Measurements from ENCODE around the gene ISG15.

ISG15 gene

GRCh38 chr1:966704-967300, 46.5 kb upstream of the ISG15 start:
- WGBS (ENCODE audit: extremely low coverage, insufficient coverage, low lambda C conversion rate), result no CpG with 5 or more reads among the region's 60 CpGs
- Histone ChIP-seq H2AK5ac (ENCODE audit: low read length) (no peak overlapping the region), H2BK5ac (ENCODE audit: low read length) (no peak overlapping the region), H3K27me3 (ENCODE audit: insufficient read depth, low read length, poor library complexity) (no peaks in the 10 kb centered on the region), H3K79me1 (ENCODE audit: low read length) (no peaks in the 10 kb centered on the region), H3K4ac (ENCODE audit: low read depth, low read length) (no peak overlapping the region), H2BK15ac (replicated peaks; ENCODE audit: low read depth) (no peak overlapping the region), H3K36me3 (ENCODE audit: control insufficient read depth, insufficient read depth, low read length) (no peaks in the 10 kb centered on the region), H3K27ac (ENCODE audit: low read depth, low read length) (no peak overlapping the region), H3K56ac (ENCODE audit: low read length) (peak overlapping the region; percentile 94), H4K5ac (ENCODE audit: low read length) (no peak overlapping the region), H3K79me2 (ENCODE audit: control insufficient read depth, insufficient read depth, low read length) (no peaks in the 10 kb centered on the region), H3K4me3 (ENCODE audit: low read length) (peak overlapping the region; percentile 30), H3K9ac (ENCODE audit: low read length) (peak overlapping the region; percentile 81), H3K23ac (ENCODE audit: low read length) (no peak overlapping the region), H4K8ac (ENCODE audit: low read depth, low read length) (no peak overlapping the region), H3K18ac (ENCODE audit: low read length) (no peak overlapping the region), H2BK120ac (ENCODE audit: low read depth, low read length) (no peak overlapping the region), H3K4me1 (ENCODE audit: control insufficient read depth, low read depth, low read length) (no peaks in the 10 kb centered on the region), H3K4me2 (ENCODE audit: low read length) (peak overlapping the region; percentile 79)
- peak; percentile 69 for DNase-seq

GRCh38 chr1:967466-968343, 45.6 kb upstream of the ISG15 start:
- Histone ChIP-seq H3K4me1 (ENCODE audit: control insufficient read depth, low read depth, low read length) (no peaks in the 10 kb centered on the region), H2AK5ac (ENCODE audit: low read length) (no peak overlapping the region), H3K27me3 (ENCODE audit: insufficient read depth, low read length, poor library complexity) (no peaks in the 10 kb centered on the region), H3K56ac (ENCODE audit: low read length) (peak overlapping the region; percentile 62), H4K5ac (ENCODE audit: low read length) (no peak overlapping the region), H3K9ac (ENCODE audit: low read length) (no peak overlapping the region), H3K27ac (ENCODE audit: low read depth, low read length) (no peak overlapping the region), H3K23ac (ENCODE audit: low read length) (no peak overlapping the region), H4K8ac (ENCODE audit: low read depth, low read length) (no peak overlapping the region), H2BK5ac (ENCODE audit: low read length) (no peak overlapping the region), H3K18ac (ENCODE audit: low read length) (no peak overlapping the region), H2BK15ac (replicated peaks; ENCODE audit: low read depth) (no peak overlapping the region), H3K4me3 (ENCODE audit: low read length) (no peak overlapping the region), H3K36me3 (ENCODE audit: control insufficient read depth, insufficient read depth, low read length) (no peaks in the 10 kb centered on the region), H3K4me2 (ENCODE audit: low read length) (no peak overlapping the region), H3K4ac (ENCODE audit: low read depth, low read length) (no peak overlapping the region), H2BK120ac (ENCODE audit: low read depth, low read length) (no peak overlapping the region), H3K79me1 (ENCODE audit: low read length) (no peaks in the 10 kb centered on the region), H3K79me2 (ENCODE audit: control insufficient read depth, insufficient read depth, low read length) (no peaks in the 10 kb centered on the region)
- WGBS (ENCODE audit: extremely low coverage, insufficient coverage, low lambda C conversion rate), result no CpG with 5 or more reads among the region's 23 CpGs
- no peak for DNase-seq

- H3K23ac ChIP-seq (ENCODE audit: low read length), result no peak overlapping the region
- H2AK5ac ChIP-seq (ENCODE audit: low read length), result no peak overlapping the region
- no peak overlapping the region for H3K4me3 ChIP-seq (ENCODE audit: low read length)
- no peak overlapping the region for H4K8ac ChIP-seq (ENCODE audit: low read depth, low read length)
- H3K27ac ChIP-seq (ENCODE audit: low read depth, low read length), result no peak overlapping the region
- H3K9ac ChIP-seq (ENCODE audit: low read length), result no peak overlapping the region
- H4K5ac ChIP-seq (ENCODE audit: low read length), result no peak overlapping the region
- H2BK5ac ChIP-seq (ENCODE audit: low read length), result no peak overlapping the region
- DNase-seq, result no peak
- no peak overlapping the region for H3K56ac ChIP-seq (ENCODE audit: low read length)
- H3K36me3 ChIP-seq (ENCODE audit: control insufficient read depth, insufficient read depth, low read length), result no peaks in the 10 kb centered on the region
- no peak overlapping the region for H3K18ac ChIP-seq (ENCODE audit: low read length)
- no peak overlapping the region for H3K4me2 ChIP-seq (ENCODE audit: low read length)
- no peaks in the 10 kb centered on the region for H3K79me1 ChIP-seq (ENCODE audit: low read length)
- H3K27me3 ChIP-seq (ENCODE audit: insufficient read depth, low read length, poor library complexity), result no peaks in the 10 kb centered on the region
- H2BK120ac ChIP-seq (ENCODE audit: low read depth, low read length), result no peak overlapping the region
- H3K4ac ChIP-seq (ENCODE audit: low read depth, low read length), result no peak overlapping the region
- no peaks in the 10 kb centered on the region for H3K4me1 ChIP-seq (ENCODE audit: control insufficient read depth, low read depth, low read length)
- no CpG with 5 or more reads among the region's 15 CpGs for WGBS (ENCODE audit: extremely low coverage, insufficient coverage, low lambda C conversion rate)
- no peaks in the 10 kb centered on the region for H3K79me2 ChIP-seq (ENCODE audit: control insufficient read depth, insufficient read depth, low read length)
- H2BK15ac ChIP-seq (replicated peaks; ENCODE audit: low read depth), result no peak overlapping the region
These were observed 43.9 kb upstream of the ISG15 start for GRCh38 chr1:969260-969855.

GRCh38 chr1:970242-970972, 42.9 kb upstream of the ISG15 start:
- Histone ChIP-seq H3K4me3 (ENCODE audit: low read length) (no peak overlapping the region), H3K27me3 (ENCODE audit: insufficient read depth, low read length, poor library complexity) (no peaks in the 10 kb centered on the region), H3K4ac (ENCODE audit: low read depth, low read length) (no peak overlapping the region), H2BK5ac (ENCODE audit: low read length) (no peak overlapping the region), H2AK5ac (ENCODE audit: low read length) (no peak overlapping the region), H4K8ac (ENCODE audit: low read depth, low read length) (no peak overlapping the region), H3K79me2 (ENCODE audit: control insufficient read depth, insufficient read depth, low read length) (no peaks in the 10 kb centered on the region), H3K79me1 (ENCODE audit: low read length) (no peaks in the 10 kb centered on the region), H3K9ac (ENCODE audit: low read length) (no peak overlapping the region), H2BK15ac (replicated peaks; ENCODE audit: low read depth) (no peak overlapping the region), H3K36me3 (ENCODE audit: control insufficient read depth, insufficient read depth, low read length) (no peaks in the 10 kb centered on the region), H3K27ac (ENCODE audit: low read depth, low read length) (no peak overlapping the region), H3K18ac (ENCODE audit: low read length) (no peak overlapping the region), H3K4me1 (ENCODE audit: control insufficient read depth, low read depth, low read length) (no peaks in the 10 kb centered on the region), H3K56ac (ENCODE audit: low read length) (no peak overlapping the region), H3K23ac (ENCODE audit: low read length) (no peak overlapping the region), H4K5ac (ENCODE audit: low read length) (no peak overlapping the region), H3K4me2 (ENCODE audit: low read length) (no peak overlapping the region), H2BK120ac (ENCODE audit: low read depth, low read length) (no peak overlapping the region)
- DNase-seq, result no peak
- no CpG with 5 or more reads among the region's 33 CpGs for whole genome bisulfite sequencing (ENCODE audit: extremely low coverage, insufficient coverage, low lambda C conversion rate)

GRCh38 chr1:970973-971730, 42.1 kb upstream of the ISG15 start:
- Histone ChIP-seq H3K4me2 (ENCODE audit: low read length) (no peak overlapping the region), H3K18ac (ENCODE audit: low read length) (no peak overlapping the region), H3K79me1 (ENCODE audit: low read length) (no peaks in the 10 kb centered on the region), H3K9ac (ENCODE audit: low read length) (no peak overlapping the region), H2BK5ac (ENCODE audit: low read length) (no peak overlapping the region), H3K36me3 (ENCODE audit: control insufficient read depth, insufficient read depth, low read length) (no peaks in the 10 kb centered on the region), H3K79me2 (ENCODE audit: control insufficient read depth, insufficient read depth, low read length) (no peaks in the 10 kb centered on the region), H2AK5ac (ENCODE audit: low read length) (no peak overlapping the region), H2BK15ac (replicated peaks; ENCODE audit: low read depth) (no peak overlapping the region), H3K4me1 (ENCODE audit: control insufficient read depth, low read depth, low read length) (no peaks in the 10 kb centered on the region), H3K23ac (ENCODE audit: low read length) (no peak overlapping the region), H3K56ac (ENCODE audit: low read length) (no peak overlapping the region), H2BK120ac (ENCODE audit: low read depth, low read length) (no peak overlapping the region), H3K4ac (ENCODE audit: low read depth, low read length) (no peak overlapping the region), H3K27ac (ENCODE audit: low read depth, low read length) (no peak overlapping the region), H3K27me3 (ENCODE audit: insufficient read depth, low read length, poor library complexity) (no peaks in the 10 kb centered on the region), H4K8ac (ENCODE audit: low read depth, low read length) (no peak overlapping the region), H4K5ac (ENCODE audit: low read length) (no peak overlapping the region), H3K4me3 (ENCODE audit: low read length) (no peak overlapping the region)
- no CpG with 5 or more reads among the region's 42 CpGs for WGBS (ENCODE audit: extremely low coverage, insufficient coverage, low lambda C conversion rate)
- DNase-seq, result no peak

All from mesendoderm (in vitro differentiated cells).